Activated naive CD4-positive, alpha-beta T cell (primary cell): Measurements from ENCODE around the gene TNFRSF8.

ENCODE experiments used
- DNase-seq, 4 experiments: peaks; one replicate each; lab custom pipeline; 2025; lab: John Stamatoyannopoulos, UW

TNFRSF8 gene

DNA sequence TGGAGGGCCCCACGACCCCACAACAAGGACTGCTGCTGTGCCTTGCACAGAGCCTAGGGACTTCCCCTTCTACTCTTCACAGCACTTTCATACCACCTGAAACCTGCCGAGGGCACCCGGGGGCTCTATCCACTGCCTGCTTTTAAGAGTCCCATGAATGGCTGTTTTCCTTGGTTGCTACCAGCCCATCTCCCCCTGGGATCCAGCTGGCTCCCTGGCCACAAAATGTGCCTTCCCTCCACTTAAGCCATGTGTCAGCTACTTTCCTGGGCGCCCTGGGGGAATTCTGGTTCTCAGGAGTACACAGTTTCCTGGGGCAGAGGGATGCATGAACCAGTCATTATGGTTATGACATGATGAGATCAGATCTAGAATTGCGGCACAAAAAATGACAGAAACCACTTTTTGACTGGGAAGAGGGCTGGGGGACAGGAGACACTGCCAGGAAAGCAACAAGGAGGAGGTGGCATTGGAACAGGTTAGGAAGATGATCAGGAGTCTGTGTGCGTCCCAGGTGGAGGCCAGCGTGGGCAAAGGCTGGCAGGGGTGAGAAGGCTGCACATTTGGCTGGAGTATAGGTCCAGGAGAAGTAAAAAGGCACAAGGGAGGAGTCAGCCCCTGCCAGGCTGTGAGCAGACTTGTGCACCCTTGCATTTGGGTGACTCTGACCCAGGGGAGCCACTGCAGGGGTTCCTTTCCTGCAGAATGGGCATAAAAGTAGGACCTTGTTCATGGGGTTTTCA lies 3.2 kb upstream of the TNFRSF8 start:
- DNase-seq = no peak

DNA sequence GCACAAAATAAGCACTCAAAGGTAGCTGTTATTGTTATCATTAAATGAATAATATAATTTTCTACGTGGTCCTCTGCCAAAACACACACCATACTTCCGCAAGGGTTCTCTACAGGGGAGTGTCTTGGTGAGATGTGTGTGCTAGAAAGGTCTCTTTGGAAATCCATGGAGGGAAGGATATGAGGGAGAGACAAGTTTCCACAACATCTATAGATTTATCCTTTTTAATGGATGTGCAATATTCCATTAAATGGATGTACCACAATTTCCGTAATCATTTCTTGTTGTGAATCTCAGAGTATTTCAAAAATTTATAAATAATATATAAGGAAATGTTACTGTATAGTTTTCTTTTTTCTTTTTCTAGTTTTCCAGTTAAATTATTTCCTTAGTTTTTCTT lies 2.6 kb upstream of the TNFRSF8 start:
- no peak for DNase-seq

DNA sequence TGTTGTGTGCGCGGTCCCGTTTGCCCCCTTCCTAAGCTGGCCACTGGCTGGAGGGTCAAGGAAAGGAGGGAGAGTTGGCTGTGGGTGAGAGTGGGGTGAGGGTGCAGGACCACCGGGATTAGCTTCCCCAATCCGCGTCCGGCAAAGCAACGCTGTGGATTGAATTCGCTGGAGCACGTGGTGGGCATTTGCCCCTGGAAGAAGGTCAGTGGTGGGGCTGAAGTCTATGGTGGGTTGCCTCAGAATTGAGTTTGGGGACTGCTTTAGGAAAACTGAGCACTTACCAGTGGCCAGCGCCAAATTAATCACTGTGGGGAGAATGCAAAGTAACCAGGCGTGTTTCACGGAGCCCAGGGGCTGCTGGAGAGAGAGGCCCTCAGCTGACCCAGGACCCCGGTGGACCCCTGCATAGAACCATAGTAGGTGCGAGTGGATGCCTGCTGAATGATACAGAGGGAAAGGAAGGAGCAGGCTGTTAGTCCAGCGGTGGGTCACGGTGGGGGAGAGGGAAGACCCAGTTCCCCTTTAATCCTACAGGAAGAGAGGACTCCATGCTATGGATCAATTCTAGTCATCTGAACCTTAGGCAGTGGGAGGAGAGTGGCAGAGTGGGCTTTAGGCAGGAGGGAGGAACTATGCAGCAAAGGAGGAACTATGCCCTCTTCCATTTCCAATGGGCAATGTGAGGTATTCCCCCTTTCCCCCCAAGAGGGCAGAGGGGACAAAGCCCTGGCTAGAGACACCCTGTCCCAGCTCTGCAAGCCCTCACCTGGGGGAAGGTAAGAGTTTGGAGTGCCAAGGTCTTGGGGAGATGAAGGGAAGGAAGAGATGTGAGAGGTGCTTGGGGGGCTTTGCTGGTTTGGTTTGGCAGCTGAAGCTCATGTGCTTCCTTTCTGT lies 1.2 kb downstream of the TNFRSF8 start:
- DNase-seq = no peak

- DNase-seq = no peak
Measured at GRCh38 chr1:12065872-12066271, 2.8 kb downstream of the TNFRSF8 start.

GRCh38 chr1:12067900-12068821 lies 5.1 kb downstream of the TNFRSF8 start:
- DNase-seq = no peak

DNA sequence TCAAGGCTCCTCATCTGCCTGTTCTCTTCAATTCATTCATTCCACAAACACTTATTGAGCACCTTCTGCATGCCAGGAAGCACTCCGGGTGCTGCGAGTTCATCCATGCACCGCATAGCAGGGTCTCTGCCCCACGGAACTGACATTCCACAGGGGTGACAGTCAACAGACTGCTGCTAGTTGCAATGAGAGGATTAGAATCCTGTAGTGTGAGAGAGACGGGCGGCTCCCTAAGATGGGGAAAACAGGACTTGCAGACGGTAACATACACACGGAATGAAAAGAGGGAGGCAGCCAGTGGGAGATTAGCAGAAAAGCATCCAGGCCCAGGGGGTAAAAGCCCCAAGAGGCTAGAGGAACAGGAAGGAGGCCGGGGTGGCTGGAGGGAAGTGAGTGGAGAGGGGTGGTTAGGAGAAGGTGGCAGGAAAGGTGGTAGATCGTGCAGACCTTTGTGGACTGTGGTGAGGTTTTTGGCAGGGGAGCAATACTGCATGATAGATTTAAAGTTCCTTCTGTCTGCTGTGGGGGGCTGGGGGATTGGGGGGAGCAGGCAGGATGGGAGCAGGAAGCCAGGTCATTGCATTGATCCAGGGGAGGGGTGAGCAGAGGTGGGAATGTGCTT lies 6.6 kb downstream of the TNFRSF8 start:
- DNase-seq = no peak

DNA sequence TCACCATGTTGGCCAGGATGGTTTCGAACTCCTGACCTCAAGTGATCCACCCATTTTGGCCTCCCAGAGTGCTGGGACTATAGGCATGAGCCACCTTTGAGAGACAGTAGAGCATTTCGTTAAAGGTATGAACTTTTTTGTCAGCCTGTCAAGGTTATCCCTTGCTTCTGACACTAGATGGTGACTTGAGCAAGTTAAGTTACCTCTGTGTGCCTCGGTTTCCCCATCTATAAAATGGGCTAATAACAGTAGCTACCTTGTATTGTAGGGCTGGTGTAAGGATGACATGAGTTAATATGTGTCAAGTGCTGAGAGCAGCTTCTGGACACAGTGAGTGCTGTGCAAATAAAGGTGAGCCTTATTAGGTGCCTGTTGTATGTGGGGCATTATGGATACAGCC lies 8.8 kb downstream of the TNFRSF8 start:
- DNase-seq = no peak

DNA sequence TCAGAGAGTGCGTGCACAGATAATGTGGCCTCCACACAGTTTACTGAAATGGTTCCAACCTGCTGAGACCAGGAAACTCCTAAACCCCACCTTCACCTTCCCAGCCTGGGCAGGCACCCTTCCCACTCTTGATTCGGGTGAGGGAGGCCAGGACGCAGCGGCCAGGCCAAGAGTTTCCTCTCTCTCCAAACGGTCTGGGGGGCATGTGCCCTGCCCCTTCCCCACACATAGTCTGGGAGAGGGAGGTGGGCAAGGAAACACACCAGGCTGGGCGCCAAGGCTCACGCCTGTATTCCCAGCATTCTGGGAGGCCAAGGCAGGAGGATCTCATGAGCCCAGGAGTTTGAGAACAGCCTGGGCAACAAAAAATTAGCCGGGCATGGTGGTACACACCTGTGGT lies 9.6 kb downstream of the TNFRSF8 start:
- no peak for DNase-seq

DNA sequence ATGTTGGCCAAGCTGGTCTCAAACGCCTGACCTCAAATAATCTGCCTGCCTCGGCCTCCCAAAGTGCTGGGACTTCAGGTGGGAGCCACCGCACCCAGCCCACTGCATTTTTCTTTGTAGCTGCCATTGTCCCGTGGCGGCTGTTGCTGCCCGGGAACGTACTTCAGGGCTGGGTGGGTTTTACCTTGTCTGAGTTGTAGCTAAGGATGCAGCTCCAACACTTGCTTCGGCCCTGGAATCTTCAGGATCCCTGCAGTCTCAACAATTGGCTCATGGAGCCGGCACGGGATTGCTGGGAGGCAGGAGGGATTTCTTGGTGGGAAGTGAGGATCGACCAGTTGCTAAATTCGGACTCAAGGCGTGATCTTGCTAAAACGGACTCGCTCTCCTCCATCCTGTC lies 10.7 kb downstream of the TNFRSF8 start:
- DNase-seq = no peak

- no peak for DNase-seq
Measured at GRCh38 chr1:12075195-12076114, 12.4 kb downstream of the TNFRSF8 start.

- DNase-seq = no peak
Measured at GRCh38 chr1:12076425-12077005, 13.4 kb downstream of the TNFRSF8 start.

GRCh38 chr1:12078575-12078937 lies 15.5 kb downstream of the TNFRSF8 start:
- DNase-seq = no peak

DNA sequence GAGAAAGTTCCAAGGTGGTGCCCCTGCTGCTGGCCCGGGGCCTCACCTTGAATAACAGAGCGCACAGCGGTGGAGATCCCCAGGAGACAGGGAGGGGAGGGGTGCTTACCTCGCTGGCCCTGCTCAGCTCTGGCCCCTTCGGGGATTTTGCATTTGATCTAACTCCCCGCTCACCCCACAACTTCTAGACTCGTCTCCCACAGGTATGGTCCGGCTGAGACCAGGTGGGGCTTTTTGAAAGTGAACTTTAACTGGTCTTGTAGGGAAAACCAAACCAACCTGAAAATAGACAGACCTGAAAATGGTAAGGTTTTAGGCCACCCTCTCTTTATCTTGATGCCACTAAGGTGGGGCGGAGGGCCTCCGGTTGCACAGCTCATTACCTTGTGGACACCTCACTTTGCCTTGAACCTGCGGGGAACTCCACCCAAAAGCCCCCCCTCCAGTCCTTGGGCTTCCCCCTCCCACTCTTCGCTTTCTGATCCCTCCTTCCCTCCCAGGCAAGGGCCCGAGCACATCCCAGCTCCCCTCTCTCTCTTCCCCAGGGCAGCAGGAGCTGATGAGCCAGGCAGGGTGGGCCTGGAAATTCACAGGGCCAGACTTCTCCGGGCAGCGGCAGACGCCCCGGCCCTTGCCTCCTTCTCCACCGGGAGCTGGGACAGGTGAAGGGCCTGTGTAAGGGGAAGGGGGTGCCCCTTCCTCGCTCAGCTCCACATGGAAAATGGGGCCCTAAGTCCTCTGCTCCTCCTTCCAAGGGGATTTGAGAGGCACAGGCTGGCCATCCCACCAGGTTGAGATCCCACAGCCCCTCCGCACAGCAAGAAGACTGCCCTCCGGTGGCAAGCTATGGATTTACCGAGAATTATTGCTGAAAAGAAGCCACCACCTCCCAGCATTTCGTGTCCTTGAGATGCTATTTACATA lies 16.1 kb downstream of the TNFRSF8 start:
- no peak for DNase-seq

GRCh38 chr1:12080156-12080555 lies 17.1 kb downstream of the TNFRSF8 start:
- no peak for DNase-seq

DNA sequence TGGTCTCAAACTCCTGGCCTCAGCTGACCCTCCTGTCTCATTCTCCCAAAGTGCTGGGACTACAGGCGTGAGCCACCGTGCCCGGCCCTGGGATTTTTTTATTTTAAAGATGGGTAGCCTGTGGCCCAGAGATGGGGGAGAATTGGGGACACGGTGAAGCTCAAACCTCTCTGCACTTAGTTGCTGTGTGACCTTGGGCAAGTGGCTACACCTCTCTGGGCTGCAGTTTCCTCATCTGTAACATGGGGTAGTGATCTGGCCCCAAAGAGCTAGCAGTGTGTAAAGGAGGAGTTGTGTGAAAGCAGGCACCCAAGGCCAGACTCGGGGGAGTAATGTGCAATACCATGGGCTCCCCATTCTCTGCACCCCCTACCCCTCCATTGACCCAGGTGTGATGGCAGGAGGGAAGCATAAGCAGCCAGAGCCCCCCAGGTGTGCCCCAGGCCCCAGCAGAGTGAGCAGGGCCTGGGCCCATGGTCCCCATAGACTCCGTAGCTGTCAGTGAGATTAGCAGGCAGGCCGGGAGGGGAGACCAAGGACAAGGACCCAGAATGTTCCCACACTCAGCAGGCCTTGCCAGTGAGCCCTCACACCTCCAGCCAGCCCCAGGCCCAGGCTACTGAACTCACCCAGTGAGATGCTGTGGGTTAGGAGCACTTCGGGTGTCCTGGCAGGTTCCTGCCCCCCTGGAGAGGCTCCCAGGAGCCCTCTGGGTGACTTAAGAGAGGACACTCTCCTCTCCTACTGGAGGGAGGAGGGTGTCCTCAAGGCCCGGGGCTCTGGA lies 17.9 kb downstream of the TNFRSF8 start:
- no peak for DNase-seq

DNA sequence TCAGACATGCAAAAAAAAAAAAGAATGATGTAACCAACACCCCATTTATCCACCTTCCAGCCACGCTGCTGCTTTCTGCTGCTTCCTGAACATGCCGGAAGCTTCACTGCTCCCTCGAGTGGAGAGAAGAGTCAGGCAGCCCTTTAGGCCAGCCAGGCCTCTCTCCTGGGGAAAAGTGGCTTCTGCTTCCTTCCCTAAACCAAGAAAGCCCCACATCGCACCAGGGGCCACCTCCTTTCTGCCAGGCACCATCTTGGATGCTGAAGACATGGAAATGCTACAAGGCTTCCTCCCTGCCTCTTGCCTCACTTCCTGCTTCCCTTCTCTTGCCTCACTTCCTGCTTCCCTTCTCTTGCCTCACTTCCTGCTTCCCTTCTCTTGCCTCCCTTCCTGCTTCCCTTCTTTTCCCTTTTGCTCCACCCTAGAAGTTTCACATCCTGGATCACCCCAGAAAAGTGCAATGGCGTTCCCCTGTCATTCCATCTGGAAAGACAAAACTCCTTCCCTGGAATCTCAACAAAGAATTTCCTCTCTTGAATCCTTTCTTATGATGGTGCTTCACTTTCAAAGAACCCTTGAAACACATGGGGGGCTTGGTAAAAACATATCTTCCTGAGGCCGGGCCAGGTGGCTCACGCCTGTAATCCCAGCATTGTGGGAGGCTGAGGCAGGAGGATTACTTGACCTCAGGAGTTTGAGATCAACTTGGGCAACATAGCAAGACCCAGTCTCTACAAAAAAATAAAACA lies 18.7 kb downstream of the TNFRSF8 start:
- no peak for DNase-seq

GRCh38 chr1:12082988-12083387 lies 19.9 kb downstream of the TNFRSF8 start:
- DNase-seq = no peak

DNA sequence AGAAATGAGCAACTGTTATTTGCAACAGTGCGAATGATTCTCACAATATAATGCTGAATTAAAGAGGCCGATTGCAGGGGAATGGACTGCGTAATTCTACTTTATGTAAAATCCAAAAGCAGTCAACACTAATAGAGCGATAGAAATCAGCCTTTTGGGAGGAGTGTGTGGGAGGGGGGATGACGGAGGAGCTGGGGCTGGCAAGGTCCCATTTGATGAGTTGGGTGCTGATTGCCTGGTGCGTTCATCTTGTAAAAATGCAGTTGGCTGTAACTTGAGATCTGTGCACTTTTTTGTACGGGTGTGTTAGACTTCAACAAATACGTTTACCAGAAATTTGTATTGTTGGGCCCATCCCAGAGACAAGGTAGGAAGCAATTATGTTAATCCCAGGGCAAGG lies 20.7 kb downstream of the TNFRSF8 start:
- no peak for DNase-seq
